Brain pericyte (primary cell): ENCODE data around the gene LYPD6B.

Experiments
- DNase-seq: peaks from one replicate; pipeline ENCODE4 v3.0.0-alpha.2; 2012; ENCODE audit warnings: low read depth, low spot score

The LYPD6B gene, protein sequence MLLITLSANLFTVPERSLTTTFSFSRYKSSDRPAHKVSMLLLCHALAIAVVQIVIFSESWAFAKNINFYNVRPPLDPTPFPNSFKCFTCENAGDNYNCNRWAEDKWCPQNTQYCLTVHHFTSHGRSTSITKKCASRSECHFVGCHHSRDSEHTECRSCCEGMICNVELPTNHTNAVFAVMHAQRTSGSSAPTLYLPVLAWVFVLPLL

DNA sequence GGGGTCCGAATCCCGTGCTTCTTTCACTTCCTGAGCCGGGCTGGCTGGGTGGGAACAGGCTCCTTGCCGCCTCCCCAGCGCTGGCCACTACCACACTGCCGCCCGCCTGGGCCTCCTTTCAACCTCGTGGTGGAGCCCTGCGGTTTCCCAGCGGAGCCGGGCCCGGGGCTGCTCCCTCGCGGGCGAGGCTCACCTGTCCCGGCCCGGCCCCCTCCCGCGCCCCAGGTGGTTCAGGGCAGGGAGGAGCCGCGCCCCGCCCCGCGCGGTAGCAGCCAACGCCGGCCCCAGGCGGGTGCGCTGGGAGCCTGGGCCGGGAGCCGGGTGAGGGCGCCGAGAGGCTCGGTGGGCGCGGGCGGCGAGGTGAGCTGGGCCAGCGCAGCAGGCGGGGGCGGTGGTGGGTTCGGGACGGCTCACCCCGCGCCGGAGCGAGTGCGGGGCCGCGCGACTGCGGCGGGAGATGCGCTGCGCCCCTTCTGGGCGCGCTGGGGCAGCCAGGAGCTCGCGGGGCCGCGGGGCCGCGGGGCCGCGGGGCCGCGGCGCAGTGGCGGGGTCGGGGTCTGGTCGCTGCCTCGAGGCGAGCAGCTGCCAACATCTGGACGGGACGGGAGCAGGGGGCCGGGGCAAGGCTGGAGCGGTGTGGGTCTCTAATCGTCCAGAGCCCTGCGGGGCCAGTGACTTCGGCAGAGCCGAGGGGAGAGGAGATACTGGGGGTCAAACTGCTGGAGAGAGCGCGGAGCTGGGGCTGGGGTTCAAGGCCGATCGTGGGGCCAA is at the start of gene LYPD6B:
TSS of gene LYPD6B (plus strand) at position 258 of the 771 bp plus-strand sequence. CDS start 92,250 bp downstream, outside the sequence.
- no peak for DNase-seq

DNA sequence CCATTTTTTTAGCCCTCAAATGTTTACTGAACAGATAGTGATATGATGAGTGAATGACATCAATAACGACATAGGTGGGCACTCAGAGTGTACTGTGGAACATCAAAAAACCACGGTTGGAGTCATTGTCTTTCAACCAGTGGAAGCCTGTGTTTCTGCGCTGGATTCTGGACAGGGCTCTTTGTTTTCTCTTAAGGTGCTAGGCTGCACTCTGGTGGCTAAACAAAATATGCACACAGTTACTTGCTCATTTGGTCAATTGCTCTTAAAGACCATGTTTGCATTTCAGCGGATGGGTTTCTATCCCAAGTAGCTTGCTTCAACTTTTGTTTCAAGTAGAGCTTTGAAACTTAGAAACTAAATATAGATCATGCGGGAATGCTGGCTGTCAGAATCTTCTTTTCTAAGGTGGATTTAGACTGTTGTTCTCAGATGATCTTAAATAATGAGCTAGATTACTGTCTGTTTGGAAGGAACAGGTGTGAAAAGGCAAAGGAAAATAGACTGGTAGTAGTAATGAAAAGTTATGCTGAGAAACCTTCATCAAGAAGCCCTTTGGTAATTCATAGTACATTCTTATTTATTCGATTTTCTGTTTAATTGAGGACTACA is 48.5 kb upstream of the LYPD6B start:
- DNase-seq, result peak; percentile 18

DNA sequence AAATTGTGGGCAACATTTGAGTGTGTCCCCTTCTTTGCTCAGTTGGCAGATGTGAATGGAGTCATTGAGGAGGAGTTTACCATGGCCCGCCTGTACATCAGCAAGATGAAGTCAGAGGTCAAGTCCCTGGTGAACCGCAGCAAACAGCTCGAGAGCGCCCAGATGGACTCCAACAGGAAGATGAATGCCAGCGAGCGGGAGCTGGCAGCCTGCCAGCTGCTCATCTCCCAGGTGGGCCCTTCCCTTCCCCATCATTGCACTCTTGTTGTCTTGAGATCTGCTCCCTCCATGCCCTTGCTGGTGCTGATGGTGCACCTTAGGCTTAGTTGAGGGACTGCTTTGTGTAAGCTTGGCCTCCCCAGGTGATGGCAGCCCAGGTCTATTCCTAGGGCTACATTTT is 47.5 kb upstream of the LYPD6B start:
- no peak for DNase-seq

DNA sequence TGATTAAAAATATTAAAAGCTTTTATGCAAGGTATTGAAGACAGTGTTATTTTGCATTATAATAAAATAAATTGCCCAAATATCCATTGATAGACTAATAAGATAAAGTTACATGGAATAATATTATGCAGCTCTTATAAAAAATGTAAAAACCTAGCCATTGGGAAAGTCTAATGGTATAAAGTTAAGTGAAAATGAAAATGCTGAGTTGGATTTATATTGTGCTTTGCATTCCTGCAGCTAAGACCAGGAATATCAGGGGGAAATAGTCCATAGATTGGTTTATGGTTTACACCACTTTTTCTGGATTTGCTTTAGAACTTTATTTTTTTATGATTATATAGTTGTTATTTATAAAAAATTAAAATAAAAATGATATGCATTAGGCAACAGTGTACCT is 46.1 kb upstream of the LYPD6B start:
- DNase-seq, result no peak

DNA sequence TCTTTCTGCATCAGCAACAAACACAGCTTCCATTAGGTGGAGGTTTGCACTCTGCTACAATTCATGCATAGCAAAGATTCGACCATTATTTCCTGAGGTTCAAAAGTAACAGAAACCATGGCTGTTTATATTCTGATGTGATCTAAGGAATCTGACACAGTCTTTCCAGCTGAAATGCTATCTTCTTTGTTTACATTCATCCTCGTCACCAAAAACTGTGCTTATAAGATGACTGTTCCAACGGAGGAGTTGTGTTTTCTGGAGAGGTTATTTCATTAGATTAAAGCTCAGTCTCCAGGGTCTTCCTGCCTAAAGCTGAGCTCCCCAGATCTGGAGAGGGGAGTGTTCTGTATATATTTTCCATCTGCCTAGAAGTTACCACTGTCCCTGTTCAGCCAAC is 45.1 kb upstream of the LYPD6B start:
- DNase-seq, result no peak

DNA sequence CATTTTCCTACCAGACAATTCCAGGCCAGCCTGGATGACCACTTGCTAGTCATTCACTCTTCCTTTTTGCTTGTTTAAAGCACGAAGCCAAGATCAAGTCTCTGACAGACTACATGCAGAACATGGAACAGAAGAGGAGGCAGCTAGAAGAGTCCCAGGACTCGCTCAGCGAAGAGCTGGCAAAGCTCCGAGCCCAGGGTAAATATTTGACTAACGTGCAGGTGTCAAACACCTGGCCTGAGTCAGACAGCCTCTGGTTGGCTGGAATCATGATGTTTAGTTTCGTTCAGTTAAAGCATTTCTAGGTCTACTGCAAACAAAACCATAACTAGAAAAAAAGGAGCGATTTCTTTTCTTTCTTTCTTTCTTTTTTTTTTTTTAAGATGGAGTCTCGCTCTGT is 44.2 kb upstream of the LYPD6B start:
- no peak for DNase-seq

DNA sequence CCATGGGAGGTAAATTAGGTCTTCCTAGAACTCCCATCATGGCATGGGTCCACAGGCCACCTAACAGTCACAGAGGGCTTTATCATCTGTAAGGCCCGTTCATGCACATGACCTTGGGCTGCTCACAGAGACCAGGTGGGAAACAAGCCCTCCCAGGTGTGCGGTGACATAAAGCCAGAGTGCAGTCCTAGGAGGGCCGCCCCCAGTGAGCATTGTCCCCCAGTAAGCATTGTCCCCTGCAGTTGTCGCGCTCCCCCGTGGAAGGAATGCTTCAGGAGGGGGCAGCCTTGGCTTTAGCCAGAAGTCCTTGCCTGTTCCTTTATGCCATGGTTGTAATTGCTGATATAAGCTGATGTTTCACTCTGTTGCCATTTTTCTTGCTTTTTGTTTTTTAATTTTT is 41.7 kb upstream of the LYPD6B start:
- DNase-seq, result no peak

DNA sequence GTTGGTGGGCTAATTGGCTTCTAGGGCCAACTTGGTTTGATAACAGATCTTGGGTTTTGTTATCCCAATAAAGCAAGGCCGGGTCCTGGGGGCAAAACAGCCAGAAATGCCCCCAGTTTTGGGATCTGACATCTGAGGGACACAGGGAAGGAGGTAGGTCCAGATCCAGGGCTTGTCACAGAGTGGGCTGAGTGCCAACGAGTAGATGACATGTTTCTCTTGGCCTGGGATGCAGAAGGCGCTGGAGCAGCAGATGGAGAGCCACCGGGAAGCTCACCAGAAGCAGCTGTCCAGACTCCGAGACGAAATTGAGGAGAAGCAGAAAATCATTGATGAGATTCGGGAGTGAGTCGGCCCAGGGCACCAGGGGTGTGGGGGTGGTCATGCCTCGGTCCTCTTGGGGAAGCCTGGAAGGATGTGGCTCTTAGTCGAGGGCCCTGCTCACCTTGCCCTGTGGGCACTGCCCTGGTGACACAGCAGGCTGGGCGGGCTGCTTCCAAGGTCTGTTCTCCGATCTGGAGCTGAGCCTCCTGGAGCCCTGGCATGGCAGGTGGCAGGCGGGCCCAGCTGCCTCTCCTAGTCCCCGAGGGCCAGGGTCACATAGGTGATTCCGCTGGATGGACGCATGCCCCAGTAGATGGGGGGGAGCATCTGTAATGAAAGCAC is 40.2 kb upstream of the LYPD6B start:
- no peak for DNase-seq

DNA sequence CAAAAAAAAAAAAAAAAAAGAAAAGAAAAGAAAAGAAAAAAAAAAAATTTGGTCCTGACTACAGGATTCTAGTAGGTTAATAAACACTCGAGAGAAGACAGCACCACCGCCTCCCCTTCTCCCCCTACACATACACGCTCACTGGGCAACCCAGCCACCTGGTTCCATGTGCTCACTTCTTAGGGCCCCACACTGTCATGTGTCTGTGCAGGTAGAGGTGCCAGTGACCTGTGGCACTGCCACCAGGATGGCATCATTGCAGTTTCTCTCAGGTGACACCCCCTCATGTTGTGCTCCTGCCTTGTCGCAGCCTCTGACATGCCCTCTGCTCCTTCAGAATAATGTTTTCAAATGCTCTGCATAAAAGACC is 39.7 kb upstream of the LYPD6B start:
- DNase-seq, result no peak

DNA sequence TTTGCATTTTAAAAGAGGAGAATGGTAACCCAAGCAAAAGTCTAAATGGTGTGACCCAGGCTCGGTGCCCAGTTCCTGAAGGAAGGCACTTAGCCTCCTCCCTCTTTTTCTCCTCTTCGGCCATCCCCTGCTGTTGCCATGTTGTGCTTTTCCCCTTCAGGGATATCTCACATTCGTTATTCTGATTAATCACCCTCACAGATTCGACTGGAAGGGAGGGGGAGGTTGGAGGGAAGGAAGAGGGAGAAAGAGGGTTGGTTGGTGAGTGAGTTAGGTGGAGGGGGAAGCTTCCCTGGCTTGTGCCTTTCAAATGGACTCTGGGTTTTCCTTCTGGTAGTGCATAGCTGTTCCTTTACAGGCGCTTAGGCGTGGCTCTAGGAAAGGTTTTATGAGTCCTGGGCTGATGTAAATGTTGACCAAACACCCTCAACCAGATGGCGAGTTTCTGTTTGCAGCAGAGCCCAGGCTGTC is 39.0 kb upstream of the LYPD6B start:
- no peak for DNase-seq

DNA sequence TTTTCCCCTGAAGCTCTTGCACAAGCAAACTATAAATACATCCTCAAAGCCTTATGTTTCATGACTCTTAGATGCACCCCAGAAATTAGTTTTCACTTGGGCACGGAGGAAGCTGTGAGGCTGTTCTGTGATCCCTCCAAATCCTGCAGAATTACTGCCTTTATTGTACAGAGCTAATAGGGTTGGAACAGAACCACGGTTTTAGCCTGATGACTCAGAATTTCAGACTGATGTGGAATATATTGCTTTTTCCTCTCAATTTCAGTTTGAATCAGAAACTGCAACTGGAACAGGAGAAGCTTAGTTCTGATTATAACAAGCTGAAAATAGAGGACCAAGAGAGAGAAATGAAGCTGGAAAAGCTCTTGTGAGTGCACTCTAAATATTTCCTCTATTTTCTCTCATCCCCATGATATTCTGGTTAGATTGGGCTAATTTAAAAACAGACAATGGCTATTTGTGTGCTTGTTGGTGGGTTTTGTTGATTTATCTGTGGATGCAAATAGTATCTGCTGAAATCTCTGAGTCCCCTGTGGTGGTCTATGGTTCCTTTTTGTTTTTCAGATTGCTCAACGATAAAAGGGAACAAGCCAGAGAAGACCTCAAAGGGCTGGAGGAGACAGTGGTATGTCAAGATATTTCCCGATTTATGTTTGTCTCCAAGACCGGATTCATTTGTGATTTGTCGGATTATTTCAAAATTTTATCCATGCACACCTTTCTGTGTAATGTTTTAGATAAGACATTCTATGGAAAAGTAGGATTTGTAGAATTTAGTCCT is 38.2 kb upstream of the LYPD6B start:
- no peak for DNase-seq

DNA sequence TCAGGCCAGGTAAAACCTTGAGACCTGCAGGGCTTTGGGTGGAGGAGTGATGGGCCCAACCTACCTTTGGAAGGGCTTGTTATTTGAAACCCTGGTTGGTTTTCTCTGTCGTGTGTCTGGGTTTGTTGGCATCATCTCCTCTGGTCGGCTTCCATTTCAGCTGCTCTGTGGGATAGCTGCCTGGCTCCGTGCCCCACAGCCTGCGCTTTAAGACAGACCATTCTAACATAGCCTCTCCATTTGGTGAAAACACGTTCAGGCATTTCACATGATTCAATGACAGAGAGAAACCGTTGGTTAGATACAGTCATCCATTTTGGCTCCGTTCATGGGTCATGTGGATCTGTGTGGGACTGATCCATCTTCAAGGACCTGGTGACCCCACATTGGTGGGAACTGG is 37.0 kb upstream of the LYPD6B start:
- no peak for DNase-seq

DNA sequence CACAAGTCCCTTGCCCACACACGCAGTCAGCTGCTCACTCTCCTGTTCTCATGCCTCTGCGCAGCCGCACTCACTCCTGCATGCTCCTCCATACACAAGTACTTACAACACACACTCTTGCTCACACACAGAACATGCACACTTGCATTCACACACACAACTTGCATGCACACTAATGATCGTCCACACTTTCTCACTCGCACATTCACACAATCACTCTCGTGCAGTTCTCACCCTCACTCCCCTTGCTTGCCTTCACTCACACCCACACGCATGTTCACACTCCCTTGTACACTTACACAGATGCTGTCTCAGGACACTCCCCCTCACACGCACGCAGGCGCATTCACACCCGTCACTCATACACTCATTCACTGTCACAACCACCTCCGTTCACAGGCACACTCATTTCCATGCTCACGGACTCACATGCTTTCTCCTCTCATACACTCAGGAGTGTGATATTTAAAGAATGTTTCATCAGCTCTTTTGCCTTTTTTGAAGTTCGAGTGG is 36.1 kb upstream of the LYPD6B start:
- no peak for DNase-seq

DNA sequence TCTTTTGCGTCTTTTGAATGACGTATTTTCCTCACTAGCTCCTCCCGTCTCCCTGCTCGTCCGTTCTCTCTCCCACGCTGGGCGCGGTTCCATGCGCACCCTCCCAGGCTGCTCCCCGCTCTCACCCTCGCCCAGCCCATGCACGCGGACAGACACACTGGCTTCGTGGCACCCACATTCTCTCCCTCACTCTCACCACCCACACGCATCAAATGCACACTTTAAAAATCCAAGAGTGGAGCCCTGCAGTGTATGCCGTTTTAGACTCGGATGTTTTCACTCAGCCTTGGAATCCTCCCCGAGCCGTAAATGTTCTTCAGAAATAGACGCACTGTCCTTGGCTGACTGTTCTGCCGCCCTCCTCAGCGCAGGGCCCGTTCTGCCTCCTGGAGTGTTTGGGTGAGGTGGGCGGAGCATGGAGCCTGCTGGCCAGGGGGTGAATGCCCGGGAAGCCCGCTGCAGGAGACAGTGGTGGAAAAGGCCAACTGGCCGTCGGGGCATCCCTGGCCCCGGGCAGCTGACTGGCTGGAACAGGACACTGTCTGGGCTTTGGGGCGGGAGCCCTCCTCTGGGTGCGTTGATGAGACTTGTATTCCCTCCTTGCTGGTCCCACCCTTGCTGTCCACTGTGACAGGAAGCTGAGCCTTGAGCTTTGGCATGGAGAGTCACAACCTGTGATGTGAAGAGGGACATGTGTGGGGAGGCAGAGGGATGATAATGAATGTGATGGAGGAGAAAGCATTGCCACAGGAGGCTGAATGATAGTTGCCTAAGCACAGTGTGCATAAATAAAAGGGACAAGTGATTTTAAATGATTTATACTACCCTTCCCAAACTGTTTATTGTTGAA is 35.4 kb upstream of the LYPD6B start:
- no peak for DNase-seq

DNA sequence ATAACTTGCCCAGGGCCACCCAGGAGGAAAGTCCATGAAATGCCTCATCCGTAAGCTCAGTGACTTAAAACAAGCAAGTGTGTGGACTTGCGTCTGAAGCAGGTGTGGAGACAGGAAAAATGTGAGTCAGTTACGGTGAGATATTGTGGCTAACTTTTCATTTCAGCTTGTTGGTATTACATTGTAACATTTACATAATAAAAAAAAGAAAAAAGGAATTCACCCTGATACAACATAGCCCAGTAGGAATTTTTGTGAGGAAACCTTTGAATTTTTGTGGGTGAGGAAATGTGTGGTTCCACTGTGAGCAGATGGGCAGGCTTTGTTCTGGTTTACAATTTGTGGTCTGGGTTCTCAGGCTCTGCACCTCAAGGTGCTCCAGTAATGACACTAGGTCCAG is 33.7 kb upstream of the LYPD6B start:
- no peak for DNase-seq

DNA sequence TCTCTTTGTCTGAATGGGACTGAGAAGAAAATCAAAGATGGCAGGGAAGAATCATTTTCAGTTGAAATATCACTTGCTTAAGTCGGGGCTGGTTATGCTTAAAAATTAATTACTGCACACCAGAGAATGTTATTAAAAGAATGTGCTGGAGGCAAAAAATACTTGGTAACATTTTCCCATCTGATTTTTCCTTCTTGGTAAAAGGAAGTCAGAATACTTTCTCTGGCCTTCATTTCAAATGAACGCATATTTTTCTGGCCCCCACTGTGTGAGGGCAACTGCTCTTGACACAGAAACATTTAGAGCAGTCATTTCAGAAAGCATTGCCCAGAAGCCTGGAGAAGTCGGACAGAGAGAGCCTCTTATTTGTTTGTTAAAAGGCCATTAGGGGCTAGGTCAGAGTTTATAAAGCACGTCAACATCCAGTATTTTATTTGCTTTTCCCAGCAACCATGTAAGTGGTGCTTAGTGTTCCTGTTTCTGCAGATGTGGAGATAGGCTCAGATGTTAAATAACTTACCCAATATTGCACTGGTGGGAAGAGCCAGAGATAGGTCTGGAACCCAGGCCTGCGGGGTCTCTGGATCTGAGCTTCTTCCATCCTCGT is 32.9 kb upstream of the LYPD6B start:
- no peak for DNase-seq

DNA sequence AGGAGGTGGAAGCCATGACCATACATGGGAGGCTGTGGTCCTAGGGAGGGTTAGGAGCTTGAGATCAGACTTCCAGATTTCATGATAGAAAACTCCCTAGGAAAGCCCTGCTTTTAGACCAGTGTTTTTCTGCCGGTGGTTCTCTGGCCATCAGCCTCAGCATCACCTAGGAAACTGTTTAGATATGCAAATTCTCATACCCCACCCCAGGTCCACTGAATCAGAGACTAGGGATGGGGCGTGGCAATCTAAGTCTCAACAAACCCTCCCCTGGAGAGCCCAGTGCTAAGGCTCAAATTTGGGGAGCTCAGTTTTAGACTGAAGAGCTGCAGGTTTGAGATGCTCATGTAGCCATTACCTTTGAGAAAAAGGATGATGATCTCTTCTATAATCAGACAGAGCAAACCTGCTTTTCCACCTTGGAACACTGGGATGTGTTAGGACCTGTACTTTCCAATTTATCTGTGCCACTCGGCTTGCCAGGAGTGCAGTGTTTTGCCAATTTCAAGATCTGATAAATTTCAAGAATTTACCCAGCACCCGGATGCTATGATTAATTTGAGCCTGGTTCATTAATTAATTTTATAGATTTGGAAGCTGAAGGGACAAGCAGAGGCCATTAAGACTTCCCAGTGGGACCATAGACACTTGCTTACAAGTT is 31.5 kb upstream of the LYPD6B start:
- DNase-seq, result no peak

DNA sequence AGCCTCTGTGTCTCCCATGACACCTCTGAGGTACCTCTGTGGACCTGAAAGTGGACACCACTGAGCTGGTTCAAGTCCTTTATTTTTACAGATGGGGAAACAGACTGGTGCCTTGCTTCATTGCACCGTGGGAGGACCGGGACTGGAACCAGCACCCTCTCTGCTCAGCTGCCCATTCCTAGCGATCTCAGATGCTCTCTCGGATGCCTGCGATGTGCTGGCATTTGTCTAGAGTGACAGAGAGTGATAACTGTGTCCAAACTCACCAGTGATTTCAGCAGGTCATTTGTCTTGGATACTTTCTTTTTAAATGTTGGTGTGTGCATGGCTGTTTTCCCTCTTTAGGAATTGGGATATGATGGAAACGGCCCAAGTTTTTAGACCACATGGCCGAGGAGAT is 30.1 kb upstream of the LYPD6B start:
- no peak for DNase-seq
